PFSK-1 (cell line): Measurements from ENCODE around the gene ABCC12.

Experiments used
- FOXP2 ChIP-seq: optimal IDR thresholded peaks from 2 replicates; pipeline ENCODE3; 2011; ENCODE audit warnings: borderline replicate concordance, control low read depth, inconsistent platforms; ENCODE audit not compliant: insufficient read depth; ENCODE audit errors: extremely low read length, extremely low read depth
- POLR2AphosphoS5 ChIP-seq: IDR thresholded peaks from 2 replicates; pipeline ENCODE4 v1.6.1; 2012; ENCODE audit warnings: low read depth, mild to moderate bottlenecking, control low read depth, low read length, moderate library complexity
- SIN3A ChIP-seq: IDR thresholded peaks from 2 replicates; pipeline ENCODE4 v1.6.1; 2012; ENCODE audit warnings: mild to moderate bottlenecking, low read length, moderate library complexity, borderline replicate concordance; ENCODE audit not compliant: insufficient read depth
- TAF1 ChIP-seq: IDR thresholded peaks from 2 replicates; pipeline ENCODE4 v1.6.1; 2012; ENCODE audit warnings: low read length, control low read depth, borderline replicate concordance; ENCODE audit not compliant: insufficient read depth
- TF ChIP-seq, protein P1 (sequence below), 2 experiments: IDR thresholded peaks; 2 replicates each; pipeline versions ENCODE4 v1.6.1 to v1.8.0; 2011 to 2012; ENCODE audit warnings: low read depth in 2 of 2, low read length in 2 of 2, control low read depth in 1 of 2, inconsistent platforms in 1 of 2, mild to moderate bottlenecking in 1 of 2, moderate library complexity in 1 of 2; ENCODE audit not compliant: insufficient read depth in 1 of 2

ABCC12 gene

GRCh38 chr16:48152226-48152625 is 3.6 kb downstream of the ABCC12 start:
- TF ChIP-seq SIN3A (no peak), TAF1 (no peak), POLR2AphosphoS5 (no peak), FOXP2 (no peak)
- TF ChIP-seq, protein P1, sequence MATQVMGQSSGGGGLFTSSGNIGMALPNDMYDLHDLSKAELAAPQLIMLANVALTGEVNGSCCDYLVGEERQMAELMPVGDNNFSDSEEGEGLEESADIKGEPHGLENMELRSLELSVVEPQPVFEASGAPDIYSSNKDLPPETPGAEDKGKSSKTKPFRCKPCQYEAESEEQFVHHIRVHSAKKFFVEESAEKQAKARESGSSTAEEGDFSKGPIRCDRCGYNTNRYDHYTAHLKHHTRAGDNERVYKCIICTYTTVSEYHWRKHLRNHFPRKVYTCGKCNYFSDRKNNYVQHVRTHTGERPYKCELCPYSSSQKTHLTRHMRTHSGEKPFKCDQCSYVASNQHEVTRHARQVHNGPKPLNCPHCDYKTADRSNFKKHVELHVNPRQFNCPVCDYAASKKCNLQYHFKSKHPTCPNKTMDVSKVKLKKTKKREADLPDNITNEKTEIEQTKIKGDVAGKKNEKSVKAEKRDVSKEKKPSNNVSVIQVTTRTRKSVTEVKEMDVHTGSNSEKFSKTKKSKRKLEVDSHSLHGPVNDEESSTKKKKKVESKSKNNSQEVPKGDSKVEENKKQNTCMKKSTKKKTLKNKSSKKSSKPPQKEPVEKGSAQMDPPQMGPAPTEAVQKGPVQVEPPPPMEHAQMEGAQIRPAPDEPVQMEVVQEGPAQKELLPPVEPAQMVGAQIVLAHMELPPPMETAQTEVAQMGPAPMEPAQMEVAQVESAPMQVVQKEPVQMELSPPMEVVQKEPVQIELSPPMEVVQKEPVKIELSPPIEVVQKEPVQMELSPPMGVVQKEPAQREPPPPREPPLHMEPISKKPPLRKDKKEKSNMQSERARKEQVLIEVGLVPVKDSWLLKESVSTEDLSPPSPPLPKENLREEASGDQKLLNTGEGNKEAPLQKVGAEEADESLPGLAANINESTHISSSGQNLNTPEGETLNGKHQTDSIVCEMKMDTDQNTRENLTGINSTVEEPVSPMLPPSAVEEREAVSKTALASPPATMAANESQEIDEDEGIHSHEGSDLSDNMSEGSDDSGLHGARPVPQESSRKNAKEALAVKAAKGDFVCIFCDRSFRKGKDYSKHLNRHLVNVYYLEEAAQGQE (IDR thresholded peaks at IDR 0.05; ENCODE audit: insufficient read depth in 1 of 2, low read depth in 2 of 2, low read length in 2 of 2) = no peak

DNA sequence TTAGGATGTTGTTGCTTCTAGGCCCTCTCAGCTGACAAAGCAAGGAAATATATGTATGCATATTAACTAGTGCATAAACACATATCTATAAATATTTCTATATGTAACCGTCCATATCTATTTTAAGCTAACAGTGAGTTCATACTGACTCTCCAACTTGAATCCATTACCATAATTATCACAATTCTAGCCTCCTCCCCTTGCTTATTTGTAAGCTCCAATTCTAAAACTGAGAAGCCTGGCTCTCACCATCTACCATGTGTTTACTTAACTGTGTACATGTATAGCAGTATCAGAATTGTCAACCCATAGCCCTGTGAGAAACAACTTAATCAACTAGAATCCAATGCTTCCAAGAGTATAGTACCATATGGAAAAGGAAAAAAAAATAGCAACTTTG is 5.1 kb downstream of the ABCC12 start:
- no peak for TF ChIP-seq TAF1
- TF ChIP-seq, protein P1 (IDR thresholded peaks at IDR 0.05; ENCODE audit: insufficient read depth in 1 of 2, low read depth in 2 of 2, low read length in 2 of 2) = no peak
- no peak for TF ChIP-seq SIN3A
- no peak for TF ChIP-seq FOXP2
- TF ChIP-seq POLR2AphosphoS5 = no peak

GRCh38 chr16:48146710-48147109 is 9.1 kb downstream of the ABCC12 start:
- TF ChIP-seq POLR2AphosphoS5 = no peak
- TF ChIP-seq, protein P1 (IDR thresholded peaks at IDR 0.05; ENCODE audit: insufficient read depth in 1 of 2, low read depth in 2 of 2, low read length in 2 of 2) = no peak
- TF ChIP-seq TAF1 = no peak
- no peak for TF ChIP-seq FOXP2
- no peak for TF ChIP-seq SIN3A

DNA sequence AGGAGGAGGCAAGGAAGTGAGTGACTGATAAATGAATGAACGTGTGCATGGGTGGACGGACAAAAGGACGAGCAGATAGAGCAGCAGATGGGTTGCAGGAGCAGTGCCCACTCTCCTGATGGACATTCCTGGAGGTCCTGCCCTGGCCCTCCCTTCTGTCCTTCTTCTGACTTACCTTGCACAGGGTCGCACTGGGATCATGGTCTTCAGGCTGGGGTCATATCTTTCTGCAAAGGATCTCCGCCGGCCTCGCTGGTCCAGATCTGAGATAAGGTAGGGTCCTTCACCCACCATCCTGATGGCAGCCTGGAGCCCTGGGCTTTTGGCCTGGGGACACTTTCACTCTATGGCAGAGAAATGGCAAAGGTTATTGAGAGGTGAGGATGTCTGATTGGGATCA is 9.7 kb downstream of the ABCC12 start:
- TF ChIP-seq, protein P1 (IDR thresholded peaks at IDR 0.05; ENCODE audit: insufficient read depth in 1 of 2, low read depth in 2 of 2, low read length in 2 of 2) = no peak
- TF ChIP-seq TAF1 (no peak), SIN3A (no peak), FOXP2 (no peak), POLR2AphosphoS5 (no peak)

DNA sequence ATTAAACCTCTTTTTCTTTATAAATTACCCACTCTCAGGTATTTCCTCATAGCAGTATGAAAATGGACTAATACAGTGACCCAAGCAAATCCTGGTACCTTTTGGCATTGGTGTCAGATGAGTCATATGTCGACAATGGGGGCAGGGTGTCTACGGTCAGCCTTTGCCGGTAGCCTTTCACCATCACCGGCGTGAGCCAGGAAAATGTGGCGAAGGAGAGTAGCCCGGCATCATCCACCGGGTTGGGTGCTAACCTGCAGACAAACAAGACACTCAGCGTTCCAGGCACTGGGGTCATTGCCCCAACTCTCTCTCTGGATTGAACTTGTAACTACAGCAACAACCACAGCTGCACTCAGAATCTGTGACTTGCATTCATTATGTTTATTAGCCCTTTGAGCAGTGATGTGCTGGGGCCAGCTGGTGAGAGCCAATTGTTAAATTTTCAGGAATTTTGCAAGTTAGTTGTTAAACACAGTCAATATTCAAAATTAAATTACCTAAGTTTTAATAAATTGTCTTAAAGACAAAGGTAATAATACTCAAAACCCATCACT is 11.9 kb downstream of the ABCC12 start:
- TF ChIP-seq TAF1 = no peak
- TF ChIP-seq SIN3A = no peak
- no peak for TF ChIP-seq POLR2AphosphoS5
- TF ChIP-seq FOXP2 = no peak
- TF ChIP-seq, protein P1 (IDR thresholded peaks at IDR 0.05; ENCODE audit: insufficient read depth in 1 of 2, low read depth in 2 of 2, low read length in 2 of 2) = no peak
